K562 (cell line): Measurements from ENCODE around the gene TMEM59. TPM values are rescaled to one million over a fixed set of nuclear protein-coding genes. Genes with fewer than 3 reads are reported as not detected.

Experiments
- ATAC-seq: fragments of 200-7000 bp; cut with Tn5 transposase; 3 replicates; pipeline ENCODE4 v1.9.1; 2020; ENCODE audit warnings: moderate library complexity
- BruUV-seq: library from RNA; stranded (reverse); fragments of 400-500 nt; replicated peaks from 2 replicates; lab custom pipeline; 2021; lab: Mats Ljungman, UMichigan
- CTCF ChIA-PET: fragments of 300-600 bp; formaldehyde crosslinking; extraction: SDS; loops from one replicate; lab custom pipeline; 2021; ENCODE audit warnings: low intra/inter-chr PET ratio; lab: Yijun Ruan, JAX
- POLR2A ChIA-PET: fragments of 300-600, 350-650 bp; sonication (Branson Sonifier 250); formaldehyde crosslinking; extraction: SDS; loops from one replicate; lab custom pipeline; 2021; ENCODE audit warnings: antibody characterized with exemption, inconsistent platforms; lab: Yijun Ruan, JAX
- DNase-seq, 4 experiments: peaks; one replicate each; pipeline versions ENCODE4 v3.0.0 to v3.0.0-alpha.2; 2011 to 2018; ENCODE audit warnings: low spot score in 3 of 4, mixed read lengths in 3 of 4; ENCODE audit errors: extremely low read depth in 1 of 4
- FAIRE-seq: peaks from 2 replicates; lab custom pipeline; 2011; peaks lifted over from hg19 to GRCh38; lab: Jason Lieb, UNC
- H2AFZ ChIP-seq: 2 replicates; pipeline ENCODE4 v1.6.0; 2011; ENCODE audit warnings: low read depth, low read length, control low read depth, inconsistent platforms
- H3K27ac ChIP-seq: fragments of 200-600 bp; 3 replicates; pipeline ENCODE4 v1.8.0; 2011; ENCODE audit warnings: low read depth, mild to moderate bottlenecking, control low read depth, inconsistent platforms, low read length, moderate library complexity, mixed read lengths; ENCODE audit errors: extremely low read depth
- H3K27me3 ChIP-seq, 2 experiments: fragments of 300-600 bp in 1 of 2; 2 replicates in 1 of 2; 3 replicates in 1 of 2; pipeline versions ENCODE4 v1.6.0 to v1.8.0; 2011; ENCODE audit warnings: inconsistent platforms in 2 of 2, low read length in 2 of 2, mild to moderate bottlenecking in 1 of 2, mixed read lengths in 1 of 2, moderate library complexity in 1 of 2; ENCODE audit not compliant: control insufficient read depth in 2 of 2, insufficient read depth in 2 of 2
- H3K36me3 ChIP-seq: fragments of 300-600 bp; 3 replicates; pipeline ENCODE4 v1.8.0; 2011; ENCODE audit warnings: mild to moderate bottlenecking, low read length, inconsistent platforms; ENCODE audit not compliant: control insufficient read depth, insufficient read depth
- H3K4me1 ChIP-seq, 2 experiments: fragments of 200-600 bp in 1 of 2; replicated peaks in 1 of 2; 2 replicates in 1 of 2; 3 replicates in 1 of 2; pipeline versions ENCODE4 v1.5.1 to v1.8.0; 2011; ENCODE audit warnings: inconsistent platforms in 2 of 2, low read length in 2 of 2, mild to moderate bottlenecking in 1 of 2, mixed read lengths in 1 of 2, moderate library complexity in 1 of 2; ENCODE audit not compliant: control insufficient read depth in 2 of 2, insufficient read depth in 2 of 2
- H3K4me2 ChIP-seq: 2 replicates; pipeline ENCODE4 v1.6.1; 2011; ENCODE audit warnings: low read length, control low read depth, inconsistent platforms, mixed read lengths; ENCODE audit not compliant: insufficient read depth
- H3K4me3 ChIP-seq: fragments of 200-600 bp; sonication (generic), shearing (Covaris generic); 2 replicates; pipeline ENCODE4 v1.5.1; 2016; ENCODE audit warnings: control low read depth, inconsistent platforms
- H3K79me2 ChIP-seq: fragments of 200-600 bp; 3 replicates; pipeline ENCODE4 v1.8.0; 2011; ENCODE audit warnings: low read length, inconsistent platforms; ENCODE audit not compliant: control insufficient read depth, insufficient read depth
- H3K9ac ChIP-seq, 2 experiments: 2 replicates each; pipeline versions ENCODE4 v1.6.0 to v1.6.1; 2011; ENCODE audit warnings: low read depth in 2 of 2, low read length in 2 of 2, control low read depth in 1 of 2, inconsistent platforms in 1 of 2, mild to moderate bottlenecking in 1 of 2, mixed read lengths in 1 of 2; ENCODE audit not compliant: insufficient read depth in 1 of 2
- H3K9me1 ChIP-seq: one replicate; pipeline ENCODE4 v1.6.0; 2011; ENCODE audit warnings: inconsistent platforms, mild to moderate bottlenecking, low read length, moderate library complexity; ENCODE audit not compliant: control insufficient read depth, insufficient read depth
- H3K9me3 ChIP-seq: replicated peaks from 2 replicates; pipeline ENCODE4 v1.5.1; 2011; ENCODE audit warnings: low read depth, low read length, inconsistent platforms; ENCODE audit not compliant: control insufficient read depth, insufficient read depth
- H4K20me1 ChIP-seq: replicated peaks from 2 replicates; pipeline ENCODE4 v1.6.1; 2011; ENCODE audit warnings: low read length, inconsistent platforms, mixed read lengths; ENCODE audit not compliant: control insufficient read depth, insufficient read depth
- ETV5 ChIP-seq: sonication (generic); formaldehyde crosslinking; IDR thresholded peaks from 2 replicates; pipeline ENCODE4 v1.4.0; 2020; ENCODE audit warnings: low read depth, mild to moderate bottlenecking, missing genetic modification reagents
- MCM3 ChIP-seq: fragments of 450-650 bp; IDR thresholded peaks from 2 replicates; pipeline ENCODE4 v1.6.1; 2016
- NFE2L1 ChIP-seq: fragments of 450-650 bp; IDR thresholded peaks from 2 replicates; pipeline ENCODE4 v1.6.1; 2016; ENCODE audit warnings: missing genetic modification characterization, low read depth, mild to moderate bottlenecking, missing compliant biosample characterization, moderate library complexity, borderline replicate concordance
- POLR2AphosphoS5 ChIP-seq: IDR thresholded peaks from 2 replicates; pipeline ENCODE4 v1.6.1; 2011; ENCODE audit warnings: mild to moderate bottlenecking, low read depth, low read length, moderate library complexity; ENCODE audit not compliant: control insufficient read depth, insufficient read depth
- PRMT5 ChIP-seq: sonication (generic); formaldehyde crosslinking; IDR thresholded peaks from 2 replicates; pipeline ENCODE4 v1.5.0; 2020; ENCODE audit warnings: missing genetic modification reagents
- TCF7L2 ChIP-seq: fragments of 150-350 bp; IDR thresholded peaks from 2 replicates; pipeline ENCODE4 v1.6.1; 2016; ENCODE audit warnings: low read depth, mild to moderate bottlenecking, low read length, moderate library complexity
- TFE3 ChIP-seq: fragments of 450-650 bp; formaldehyde crosslinking; IDR thresholded peaks from 2 replicates; pipeline ENCODE4 v1.4.0; 2020; ENCODE audit warnings: mild to moderate bottlenecking, mixed read lengths
- ZNF431 ChIP-seq: sonication (generic); formaldehyde crosslinking; IDR thresholded peaks from 2 replicates; pipeline ENCODE4 v1.8.0; 2022; ENCODE audit warnings: mild to moderate bottlenecking, missing genetic modification reagents
- ZNF449 ChIP-seq: fragments of 250-450 bp; sonication (Bioruptor Pico); IDR thresholded peaks from 2 replicates; pipeline ENCODE4 v1.8.0; 2022; ENCODE audit warnings: moderate library complexity, mild to moderate bottlenecking, inconsistent platforms
- ZNF785 ChIP-seq: fragments of 250-450 bp; sonication (Bioruptor Pico); IDR thresholded peaks from 2 replicates; pipeline ENCODE4 v1.4.0; 2020; ENCODE audit warnings: mild to moderate bottlenecking
- WGBS: fragments of 100-300 bp; shearing (Covaris generic); methylation state at CpG from one replicate; pipeline ENCODE4 v1.1.6; 2016; ENCODE audit warnings: low coverage, mixed read lengths; ENCODE audit not compliant: insufficient coverage; ENCODE audit errors: missing lambda C conversion rate; 5-methylcytosine and 5-hydroxymethylcytosine counted together
- in situ Hi-C: fragments of 300-500 bp; cut with MboI; formaldehyde crosslinking; loops from 4 replicates; pipeline ENCODE4 v1.15.0; 2018; ENCODE audit warnings: inconsistent platforms, mixed read lengths
- intact Hi-C: fragments of 100-400 bp; cut with micrococcal nuclease; formaldehyde crosslinking; loops from 2 replicates; pipeline ENCODE4 v1.14.2; 2022
- polyA plus RNA-seq, 8 experiments: library from polyadenylated mRNA; depleted of rRNA in 4 of 8; stranded (reverse) in 5 of 8; unstranded in 3 of 8; fragments of >200 nt; fragmentation: Nextera tagmentation in 2 of 8; fragmentation: Illumina TruSeq in 1 of 8; extraction: Ambion mirVana in 2 of 8; extraction: Trizol in 1 of 8; gene quantifications; 2 replicates each; pipeline versions ENCODE4 v1.2.1 to v1.2.3, GENCODE V29; 2011 to 2014; ENCODE audit warnings: inconsistent platforms in 1 of 8, missing spikeins in 1 of 8
- total RNA-seq, 7 experiments: library from RNA; depleted of rRNA in 6 of 7; stranded (reverse); fragments of >200 nt in 6 of 7; fragmentation: Illumina TruSeq in 2 of 7; extraction: Trizol in 2 of 7; gene quantifications; 2 replicates each; pipeline versions ENCODE4 v1.2.1 to v1.2.3, GENCODE V29; 2011 to 2021; ENCODE audit warnings: low replicate concordance in 1 of 7

TMEM59 gene
- total and polyA plus RNA-seq, 9 of the 15 experiments (the other 6 are each of a cell fraction or from before 2014, with no cell fraction given): 93.1 to 316 (median 151) TPM

DNA sequence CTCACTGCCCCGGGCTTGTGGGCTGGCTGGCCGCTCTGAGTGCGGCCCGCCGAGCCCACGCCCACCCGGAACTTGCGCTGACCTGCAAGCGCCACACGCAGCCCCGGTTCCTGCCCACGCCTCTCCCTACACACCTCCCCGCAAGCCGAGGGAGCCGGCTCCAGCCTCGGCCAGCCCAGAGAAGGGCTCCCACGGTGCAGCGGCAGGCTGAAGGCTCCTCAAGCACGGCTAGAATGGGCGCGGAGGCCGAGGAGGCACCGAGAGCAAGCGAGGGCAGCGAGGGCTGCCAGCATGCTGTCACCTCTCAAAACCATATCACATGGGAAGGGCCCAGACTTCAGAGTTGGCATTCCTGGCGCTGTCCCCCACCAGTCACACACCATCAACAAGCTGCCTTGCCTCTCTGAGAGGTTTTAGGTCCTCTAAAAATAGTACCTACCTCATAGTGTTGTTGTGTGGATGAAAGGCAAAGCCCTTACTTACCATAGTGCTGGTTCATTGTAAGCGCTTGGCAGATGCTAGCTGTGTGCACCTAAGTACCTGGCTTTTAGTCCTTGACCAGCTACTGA, 48.4 kb downstream of the TMEM59 start:
- H4K20me1 ChIP-seq: no peaks in the 10 kb centered on the region
- no peak overlapping the region for H3K27ac ChIP-seq
- H3K9me3 ChIP-seq: peaks cover 7% of the 10 kb centered on the region; the same call in 1 of the 2 replicates
- ChIA-PET POLR2A (interaction anchor here (0.7 kb wide), 1 partner anchor 13 kb away, joined by 3 read pairs; no protein-coding TSS in a partner anchor), CTCF (no interaction called here)
- TF ChIP-seq ZNF449 (CRISPR knock-in tag) (no peak), TCF7L2 (no peak), ZNF431 (CRISPR knock-in tag) (no peak), MCM3 (no peak), TFE3 (CRISPR knock-in tag) (no peak), POLR2AphosphoS5 (no peak), ZNF785 (CRISPR knock-in tag) (no peak), PRMT5 (CRISPR knock-in tag) (no peak), ETV5 (CRISPR knock-in tag) (no peak), NFE2L1 (no peak)
- H3K4me3 ChIP-seq: no peak overlapping the region
- H3K36me3 ChIP-seq: no peaks in the 10 kb centered on the region
- intact Hi-C loops: no loop called here
- in situ Hi-C loops: no loop called here
- no peak overlapping the region for H3K4me2 ChIP-seq
- no peak overlapping the region for H3K9ac ChIP-seq
- H3K27me3 ChIP-seq: peaks cover 27 to 51% of the 10 kb centered on the region in 2 experiments
- BruUV-seq: no TSS peak
- no peak overlapping the region for H2AFZ ChIP-seq
- no peaks in the 10 kb centered on the region for H3K79me2 ChIP-seq
- no peaks in the 10 kb centered on the region for H3K9me1 ChIP-seq
- peaks cover 0 to 4% of the 10 kb centered on the region in 2 experiments; a peak in 1 of 5 replicates for H3K4me1 ChIP-seq
- 43% methylated on average over 26 of the region's 27 CpGs for whole genome bisulfite sequencing
- DNase-seq (no peak), FAIRE-seq (no peak), ATAC-seq (no peak)
